Esophagus squamous epithelium (tissue), 4 donors: ENCODE results near the gene DNM3.

Experiments used
- POLR2A ChIP-seq, 4 donors: fragments of 450-650 bp; IDR thresholded peaks; one replicate each; pipeline ENCODE4 v1.6.1; 2017; ENCODE audit warnings: antibody characterized with exemption in 4 of 4, mild to moderate bottlenecking in 4 of 4, moderate library complexity in 3 of 4
- TF ChIP-seq, protein P1 (sequence below), 6 experiments: fragments of 450-650 bp in 4 of 6; fragments of 200-600 bp in 2 of 6; sonication (generic) in 2 of 6; IDR thresholded peaks; one replicate each; pipeline ENCODE4 v1.5.1; 2016 to 2019; ENCODE audit warnings: antibody characterized with exemption in 6 of 6, mild to moderate bottlenecking in 4 of 6, moderate library complexity in 4 of 6

GRCh38 chr1:172211221-172211620, 369.9 kb downstream of the DNM3 start:
- TF ChIP-seq POLR2A (IDR thresholded peaks at IDR 0.05), result no peak
- TF ChIP-seq, protein P1, sequence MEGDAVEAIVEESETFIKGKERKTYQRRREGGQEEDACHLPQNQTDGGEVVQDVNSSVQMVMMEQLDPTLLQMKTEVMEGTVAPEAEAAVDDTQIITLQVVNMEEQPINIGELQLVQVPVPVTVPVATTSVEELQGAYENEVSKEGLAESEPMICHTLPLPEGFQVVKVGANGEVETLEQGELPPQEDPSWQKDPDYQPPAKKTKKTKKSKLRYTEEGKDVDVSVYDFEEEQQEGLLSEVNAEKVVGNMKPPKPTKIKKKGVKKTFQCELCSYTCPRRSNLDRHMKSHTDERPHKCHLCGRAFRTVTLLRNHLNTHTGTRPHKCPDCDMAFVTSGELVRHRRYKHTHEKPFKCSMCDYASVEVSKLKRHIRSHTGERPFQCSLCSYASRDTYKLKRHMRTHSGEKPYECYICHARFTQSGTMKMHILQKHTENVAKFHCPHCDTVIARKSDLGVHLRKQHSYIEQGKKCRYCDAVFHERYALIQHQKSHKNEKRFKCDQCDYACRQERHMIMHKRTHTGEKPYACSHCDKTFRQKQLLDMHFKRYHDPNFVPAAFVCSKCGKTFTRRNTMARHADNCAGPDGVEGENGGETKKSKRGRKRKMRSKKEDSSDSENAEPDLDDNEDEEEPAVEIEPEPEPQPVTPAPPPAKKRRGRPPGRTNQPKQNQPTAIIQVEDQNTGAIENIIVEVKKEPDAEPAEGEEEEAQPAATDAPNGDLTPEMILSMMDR (IDR thresholded peaks at IDR 0.05), result no peak
